ENCODE measurements around the gene IPO7. TPM values are rescaled to one million over a fixed set of nuclear protein-coding genes. Genes with fewer than 3 reads are reported as not detected.

IPO7 gene
- total RNA-seq, 1 experiment from 2014 or later = 205 TPM

GRCh38 chr11:9455722-9456121, 71.3 kb downstream of the IPO7 start:
- DNase-seq = no peak
- WGBS (ENCODE audit: extremely low coverage, insufficient read length, low lambda C conversion rate) = no CpG with 5 or more reads among the region's 5 CpGs
- no peaks in the 10 kb centered on the region for H3K79me2 ChIP-seq (ENCODE audit: insufficient read depth, low read length)
- TF ChIP-seq, protein P1, sequence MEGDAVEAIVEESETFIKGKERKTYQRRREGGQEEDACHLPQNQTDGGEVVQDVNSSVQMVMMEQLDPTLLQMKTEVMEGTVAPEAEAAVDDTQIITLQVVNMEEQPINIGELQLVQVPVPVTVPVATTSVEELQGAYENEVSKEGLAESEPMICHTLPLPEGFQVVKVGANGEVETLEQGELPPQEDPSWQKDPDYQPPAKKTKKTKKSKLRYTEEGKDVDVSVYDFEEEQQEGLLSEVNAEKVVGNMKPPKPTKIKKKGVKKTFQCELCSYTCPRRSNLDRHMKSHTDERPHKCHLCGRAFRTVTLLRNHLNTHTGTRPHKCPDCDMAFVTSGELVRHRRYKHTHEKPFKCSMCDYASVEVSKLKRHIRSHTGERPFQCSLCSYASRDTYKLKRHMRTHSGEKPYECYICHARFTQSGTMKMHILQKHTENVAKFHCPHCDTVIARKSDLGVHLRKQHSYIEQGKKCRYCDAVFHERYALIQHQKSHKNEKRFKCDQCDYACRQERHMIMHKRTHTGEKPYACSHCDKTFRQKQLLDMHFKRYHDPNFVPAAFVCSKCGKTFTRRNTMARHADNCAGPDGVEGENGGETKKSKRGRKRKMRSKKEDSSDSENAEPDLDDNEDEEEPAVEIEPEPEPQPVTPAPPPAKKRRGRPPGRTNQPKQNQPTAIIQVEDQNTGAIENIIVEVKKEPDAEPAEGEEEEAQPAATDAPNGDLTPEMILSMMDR (conservative IDR thresholded peaks at IDR 0.05) = no peak
- no peaks in the 10 kb centered on the region for H3K27me3 ChIP-seq (ENCODE audit: insufficient read depth, low read length)
- H2AK5ac ChIP-seq (ENCODE audit: insufficient read length, low read length) = no peak overlapping the region
- no peaks in the 10 kb centered on the region for H3K23me2 ChIP-seq (ENCODE audit: insufficient read length, low read depth, low read length, poor library complexity, severe bottlenecking)
- peaks cover 1 to 14% (median 12%) of the 10 kb centered on the region in 3 experiments; a peak in 5 of 7 replicates for H3K36me3 Mint-ChIP-seq (ENCODE audit: insufficient read depth in 1 of 3, low read depth in 3 of 3)
- no peak overlapping the region for H3K18ac ChIP-seq (ENCODE audit: insufficient read length, low read depth, low read length)
- H2BK120ac ChIP-seq (ENCODE audit: low read depth, low read length, poor library complexity, severe bottlenecking) = no peak overlapping the region
- H4K20me1 ChIP-seq (ENCODE audit: control insufficient read depth, insufficient read depth, insufficient read length) = no peaks in the 10 kb centered on the region
- peaks cover 3% of the 10 kb centered on the region; the same call in 1 of the 2 replicates for H3K27me3 Mint-ChIP-seq (ENCODE audit: low read depth)
- no peak overlapping the region for H2BK5ac ChIP-seq (ENCODE audit: insufficient read length, low read length)
- H3K27ac Mint-ChIP-seq = no peak overlapping the region; a peak in 1 of 7 replicates
- H3K14ac ChIP-seq (ENCODE audit: insufficient read depth, low read length) = no peak overlapping the region
- H3K79me1 ChIP-seq (ENCODE audit: insufficient read depth, low read depth, low read length, poor library complexity, severe bottlenecking) = no peaks in the 10 kb centered on the region
- no peak overlapping the region for H3T11ph ChIP-seq (ENCODE audit: low read length)
- no peak overlapping the region for H2AFZ ChIP-seq (ENCODE audit: low read length)
- H4K91ac ChIP-seq (ENCODE audit: insufficient read length, low read depth, low read length) = no peak overlapping the region
- H4K5ac ChIP-seq (ENCODE audit: insufficient read length, low read depth, low read length) = no peak overlapping the region
- H2BK12ac ChIP-seq (ENCODE audit: insufficient read length, low read depth, low read length) = no peak overlapping the region
- no peak overlapping the region for H3K56ac ChIP-seq (ENCODE audit: insufficient read length, low read depth, low read length)
- no peaks in the 10 kb centered on the region for H3K9me3 ChIP-seq (ENCODE audit: control insufficient read depth, low read depth, low read length)
- no peak overlapping the region for H3K27ac ChIP-seq (ENCODE audit: insufficient read length, low read depth, low read length)
- H2BK15ac ChIP-seq (ENCODE audit: low read depth, low read length) = no peak overlapping the region
- no peak overlapping the region for H3K4me3 Mint-ChIP-seq
- no peak overlapping the region for H3K4ac ChIP-seq (ENCODE audit: low read depth, low read length)
- H4K8ac ChIP-seq (replicated peaks; ENCODE audit: insufficient read length, low read depth, low read length) = no peak overlapping the region
- no peaks in the 10 kb centered on the region for H3K4me1 ChIP-seq (ENCODE audit: insufficient read depth, low read length)
- peaks cover 0 to 3% of the 10 kb centered on the region in 2 experiments; a peak in 1 of 4 replicates for H3K4me1 Mint-ChIP-seq
- no peak overlapping the region for H3K4me2 ChIP-seq (ENCODE audit: insufficient read depth, insufficient read length, low read length)
- no peak overlapping the region for H3K9ac ChIP-seq (ENCODE audit: extremely low read depth, insufficient read length, low read length)
- peaks cover 19 to 22% of the 10 kb centered on the region in 2 experiments for H3K9me3 Mint-ChIP-seq
- no peak overlapping the region for H3K23ac ChIP-seq (ENCODE audit: insufficient read length, low read depth, low read length)
- no peak overlapping the region for H2BK20ac ChIP-seq (ENCODE audit: low read depth, low read length, poor library complexity, severe bottlenecking)
